ENCODE results near the gene DDX56. TPM values are rescaled to one million over a fixed set of nuclear protein-coding genes. Genes with fewer than 3 reads are reported as not detected.
"Not testable (repeated sequence)": the region's sequence is repeated elsewhere in the genome, so short reads cannot be mapped to it uniquely, and the experiment has no call there.

The DDX56 gene
- total and polyA plus RNA-seq, 9 of the 15 experiments (the other 6 are each of a cell fraction or from before 2014, with no cell fraction given): 33.0 to 145 (median 102) TPM

- H3K27me3 ChIP-seq (ENCODE audit: control insufficient read depth in 2 of 2, insufficient read depth in 2 of 2, low read length in 2 of 2); intact Hi-C loops (cut with micrococcal nuclease); ATAC-seq; H3K9ac ChIP-seq (ENCODE audit: insufficient read depth in 1 of 2, low read depth in 2 of 2, low read length in 2 of 2); DNase-seq (ENCODE audit: extremely low read depth in 1 of 4, low spot score in 3 of 4); H3K4me2 ChIP-seq (ENCODE audit: insufficient read depth, low read length); FAIRE-seq; H2AFZ ChIP-seq (ENCODE audit: low read depth, low read length); H3K4me3 ChIP-seq; H3K36me3 ChIP-seq (ENCODE audit: control insufficient read depth, insufficient read depth, low read length); H3K4me1 ChIP-seq (replicated peaks in 1 of 2; ENCODE audit: control insufficient read depth in 2 of 2, insufficient read depth in 2 of 2, low read length in 2 of 2); H3K79me2 ChIP-seq (ENCODE audit: control insufficient read depth, insufficient read depth, low read length); CTCF ChIA-PET (ENCODE audit: low intra/inter-chr PET ratio); H4K20me1 ChIP-seq (replicated peaks; ENCODE audit: control insufficient read depth, insufficient read depth, low read length); BruUV-seq (replicated peaks); H3K27ac ChIP-seq (ENCODE audit: extremely low read depth, low read depth, low read length); H3K9me1 ChIP-seq (ENCODE audit: control insufficient read depth, insufficient read depth, low read length); H3K9me3 ChIP-seq (replicated peaks; ENCODE audit: control insufficient read depth, insufficient read depth, low read depth, low read length): not testable (repeated sequence)
- POLR2A ChIA-PET: interaction anchor here (0.6 kb wide), 1 partner anchor 263 kb away, joined by 3 read pairs; no protein-coding TSS in a partner anchor
- whole genome bisulfite sequencing (ENCODE audit: insufficient coverage, low coverage, missing lambda C conversion rate): 66% methylated on average over 7 of the region's 8 CpGs
- TF ChIP-seq ZNF121 (CRISPR knock-in tag; conservative IDR thresholded peaks at IDR 0.05): 0 out of 2 replicates have a peak, but pooled peaks have one; percentile 23
- in situ Hi-C loops (cut with MboI): loop anchor here (10.0 kb wide), 1 partner anchor 538 kb away; no protein-coding TSS in a partner anchor
Observed at GRCh38 chr7:44597181-44597580, 23.5 kb upstream of the DDX56 start.

GRCh38 chr7:44595934-44596635 is 22.4 kb upstream of the DDX56 start:
- Histone ChIP-seq H3K9me1 (ENCODE audit: control insufficient read depth, insufficient read depth, low read length) (no peaks in the 10 kb centered on the region), H2AFZ (ENCODE audit: low read depth, low read length) (peak overlapping the region; percentile 38; the same call in 1 of the 2 replicates), H3K4me2 (ENCODE audit: insufficient read depth, low read length) (no peak overlapping the region), H4K20me1 (replicated peaks; ENCODE audit: control insufficient read depth, insufficient read depth, low read length) (no peaks in the 10 kb centered on the region), H3K9ac (ENCODE audit: insufficient read depth in 1 of 2, low read depth in 2 of 2, low read length in 2 of 2) (no peak overlapping the region), H3K36me3 (ENCODE audit: control insufficient read depth, insufficient read depth, low read length) (no peaks in the 10 kb centered on the region), H3K27me3 (ENCODE audit: control insufficient read depth in 2 of 2, insufficient read depth in 2 of 2, low read length in 2 of 2) (0 out of 5 replicates have a peak, but pooled peaks cover 0 to 2% of the 10 kb centered on the region in 2 experiments), H3K9me3 (replicated peaks; ENCODE audit: control insufficient read depth, insufficient read depth, low read depth, low read length) (no peaks in the 10 kb centered on the region), H3K4me3 (no peak overlapping the region), H3K79me2 (ENCODE audit: control insufficient read depth, insufficient read depth, low read length) (no peaks in the 10 kb centered on the region), H3K27ac (ENCODE audit: extremely low read depth, low read depth, low read length) (no peak overlapping the region), H3K4me1 (replicated peaks in 1 of 2; ENCODE audit: control insufficient read depth in 2 of 2, insufficient read depth in 2 of 2, low read length in 2 of 2) (no peaks in the 10 kb centered on the region)
- ATAC-seq (peak; percentile 79), FAIRE-seq (no peak), DNase-seq (ENCODE audit: extremely low read depth in 1 of 4, low spot score in 3 of 4) (no peak)
- in situ Hi-C loops (cut with MboI) (loop anchor here (10.0 kb wide), 1 partner anchor 539 kb away; no protein-coding TSS in a partner anchor), intact Hi-C loops (cut with micrococcal nuclease) (no loop called here)
- CTCF ChIA-PET (ENCODE audit: low intra/inter-chr PET ratio): no interaction called here
- WGBS (ENCODE audit: insufficient coverage, low coverage, missing lambda C conversion rate): 41% methylated on average over 5 of the region's 5 CpGs
- no TSS peak for BruUV-seq (replicated peaks)
- POLR2A ChIA-PET: no interaction called here
- TF ChIP-seq CEBPG (CRISPR knock-in tag; IDR thresholded peaks at IDR 0.05): no peak
- TF ChIP-seq CEBPG (tag; conservative IDR thresholded peaks at IDR 0.05 in 1 of 2, IDR thresholded peaks at IDR 0.05 in 1 of 2): peak in 1 of 2 experiments; percentile 63; a peak in 2 of 4 replicates
- no peak for TF ChIP-seq ZNF143 (CRISPR knock-in tag; IDR thresholded peaks at IDR 0.05)
- peak; percentile 77 for TF ChIP-seq CEBPB (tag; IDR thresholded peaks at IDR 0.05)
- TF ChIP-seq ZNF586 (CRISPR knock-in tag; conservative IDR thresholded peaks at IDR 0.05): no peak
